HG03565 (cell line): Measurements from ENCODE around the gene DPPA5.
"Not testable (repeated sequence)": the region's sequence is repeated elsewhere in the genome, so short reads cannot be mapped to it uniquely, and the experiment has no call there.

Source experiments
- ATAC-seq: cut with Tn5 transposase; IDR thresholded peaks from one replicate; pipeline ENCODE4 v1.9.1; 2021; ENCODE audit warnings: mild to moderate bottlenecking, moderate library complexity; ENCODE audit not compliant: unreplicated experiment

Gene DPPA5

DNA sequence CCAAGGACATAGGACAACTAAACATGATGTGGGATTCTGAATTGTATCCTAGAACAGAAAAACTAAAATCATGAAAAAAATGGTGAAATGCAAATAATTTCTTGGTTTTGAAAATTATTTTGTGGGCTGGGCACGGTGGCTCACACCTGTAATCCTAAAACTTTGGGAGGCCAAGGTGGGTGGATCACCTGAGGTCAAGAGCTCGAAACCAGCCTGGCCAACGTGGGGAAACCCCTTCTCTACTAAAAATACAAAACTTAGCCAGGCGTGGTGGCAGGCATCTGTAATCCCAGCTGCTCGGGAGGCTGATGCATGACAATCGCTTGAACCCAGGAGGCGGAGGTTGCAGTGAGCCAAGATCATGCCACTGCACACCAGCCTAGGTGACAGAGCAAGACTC lies 50.3 kb downstream of the DPPA5 start:
- not testable (repeated sequence) for ATAC-seq
